HL-60 (cell line): ENCODE measurements around the gene NEK9.
A peak's percentile ranks its signal among the peaks of the same experiment; 100 is the strongest.

Experiments
- DNase-seq, 2 experiments: peaks; one replicate each; pipeline ENCODE4 v3.0.0-alpha.2; 2010 to 2020; ENCODE audit warnings: low read depth in 1 of 2, low spot score in 1 of 2
- H3K27ac ChIP-seq: fragments of 250-450 bp; sonication (Bioruptor Pico); replicated peaks from 2 replicates; pipeline ENCODE4 v1.5.1; 2020; ENCODE audit warnings: mild to moderate bottlenecking, moderate library complexity
- H3K27me3 ChIP-seq: fragments of 250-450 bp; sonication (Bioruptor Pico); 2 replicates; pipeline ENCODE4 v1.5.1; 2021; ENCODE audit warnings: mild to moderate bottlenecking, moderate library complexity; ENCODE audit not compliant: insufficient read depth, poor library complexity, severe bottlenecking
- H3K4me3 ChIP-seq: replicated peaks from 2 replicates; pipeline ENCODE4 v1.5.1; 2011; ENCODE audit warnings: mild to moderate bottlenecking, control low read depth, low read length; ENCODE audit not compliant: insufficient read depth
- GABPA ChIP-seq: IDR thresholded peaks from 2 replicates; pipeline ENCODE4 v1.6.1; 2012; ENCODE audit warnings: low read depth
- POLR2AphosphoS5 ChIP-seq: IDR thresholded peaks from 2 replicates; pipeline ENCODE4 v1.6.1; 2012; ENCODE audit warnings: low read depth
- REST ChIP-seq: IDR thresholded peaks from 2 replicates; pipeline ENCODE4 v1.6.1; 2012; ENCODE audit warnings: low read depth; ENCODE audit not compliant: insufficient replicate concordance
- SPI1 ChIP-seq: IDR thresholded peaks from 2 replicates; pipeline ENCODE4 v1.6.1; 2012; ENCODE audit warnings: low read depth, mild to moderate bottlenecking, borderline replicate concordance
- long read RNA-seq: library from polyadenylated mRNA; unstranded; transcript quantifications from one replicate; pipeline ENCODE4 v2.0.0, GENCODE V29; 2020
- TF ChIP-seq, protein P1 (sequence below): IDR thresholded peaks from one replicate; pipeline ENCODE4 v1.5.1; 2011; ENCODE audit warnings: low read length, control low read depth, inconsistent platforms; ENCODE audit not compliant: insufficient read depth

NEK9 gene
- long read RNA-seq, full-length matches to known transcripts: 3 of 39 reads
- long read RNA-seq, partial matches to known transcripts: 19 of 39 reads
- long read RNA-seq, other reads (novel, unspliced or antisense): 17 of 39 reads

- Histone ChIP-seq H3K27ac (peak within 1 kb of the TSS; percentile 94), H3K4me3 (peak within 1 kb of the TSS; percentile 60), H3K27me3 (no peaks in the 10 kb centered on the region)
- DNase-seq: peak; percentile 52 to 81
- TF ChIP-seq, protein P1, sequence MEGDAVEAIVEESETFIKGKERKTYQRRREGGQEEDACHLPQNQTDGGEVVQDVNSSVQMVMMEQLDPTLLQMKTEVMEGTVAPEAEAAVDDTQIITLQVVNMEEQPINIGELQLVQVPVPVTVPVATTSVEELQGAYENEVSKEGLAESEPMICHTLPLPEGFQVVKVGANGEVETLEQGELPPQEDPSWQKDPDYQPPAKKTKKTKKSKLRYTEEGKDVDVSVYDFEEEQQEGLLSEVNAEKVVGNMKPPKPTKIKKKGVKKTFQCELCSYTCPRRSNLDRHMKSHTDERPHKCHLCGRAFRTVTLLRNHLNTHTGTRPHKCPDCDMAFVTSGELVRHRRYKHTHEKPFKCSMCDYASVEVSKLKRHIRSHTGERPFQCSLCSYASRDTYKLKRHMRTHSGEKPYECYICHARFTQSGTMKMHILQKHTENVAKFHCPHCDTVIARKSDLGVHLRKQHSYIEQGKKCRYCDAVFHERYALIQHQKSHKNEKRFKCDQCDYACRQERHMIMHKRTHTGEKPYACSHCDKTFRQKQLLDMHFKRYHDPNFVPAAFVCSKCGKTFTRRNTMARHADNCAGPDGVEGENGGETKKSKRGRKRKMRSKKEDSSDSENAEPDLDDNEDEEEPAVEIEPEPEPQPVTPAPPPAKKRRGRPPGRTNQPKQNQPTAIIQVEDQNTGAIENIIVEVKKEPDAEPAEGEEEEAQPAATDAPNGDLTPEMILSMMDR: no peak
- TF ChIP-seq GABPA: peak; percentile 92
- TF ChIP-seq POLR2AphosphoS5: peak; percentile 80
- TF ChIP-seq REST: no peak
- no peak for TF ChIP-seq SPI1
Measured at GRCh38 chr14:75126679-75127473, at the start of gene NEK9. NEK9 (minus strand) TSS chr14:75127048; CDS start chr14:75126921, 127 bp downstream.

- peak; percentile 75; the same call in 1 of the 2 replicates for TF ChIP-seq POLR2AphosphoS5
- peak; percentile 23 for TF ChIP-seq REST
- peak; percentile 87 for TF ChIP-seq GABPA
- TF ChIP-seq, protein P1: no peak
- no peak for TF ChIP-seq SPI1
- peak within 1 kb of the TSS; percentile 93 for H3K27ac ChIP-seq
- H3K27me3 ChIP-seq: no peaks in the 10 kb centered on the region
- peak within 1 kb of the TSS; percentile 64 for H3K4me3 ChIP-seq
- DNase-seq: peak; percentile 68 to 77
Measured at GRCh38 chr14:75176142-75176820, 49.4 kb upstream of the NEK9 start, which contains the start of gene TMED10. TMED10 (minus strand) TSS chr14:75176612; CDS start chr14:75176579, 33 bp downstream.

DNA sequence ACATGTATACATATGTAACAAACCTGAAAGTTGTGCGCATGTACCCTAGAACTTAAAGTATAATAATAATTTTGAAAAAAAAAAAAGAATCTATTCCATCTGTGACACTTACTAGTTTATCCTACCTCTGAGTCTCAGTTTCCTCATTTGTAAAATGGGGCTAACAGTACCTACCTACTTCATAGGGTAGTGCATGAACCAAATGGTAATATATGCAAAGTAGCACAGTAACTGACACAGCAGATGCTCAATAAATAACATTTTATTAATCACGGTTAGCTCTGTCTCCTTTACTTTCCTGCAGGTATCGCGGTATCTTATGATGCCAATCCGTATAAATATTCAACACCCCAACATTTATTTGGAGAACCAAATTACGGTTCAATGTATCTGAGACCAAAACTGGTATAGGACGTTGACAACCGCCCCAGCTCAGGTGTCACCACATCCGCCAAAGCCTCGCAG, 48.9 kb upstream of the NEK9 start:
- Histone ChIP-seq H3K27ac (peak overlapping the region; percentile 93), H3K27me3 (no peaks in the 10 kb centered on the region), H3K4me3 (peak overlapping the region; percentile 64)
- TF ChIP-seq POLR2AphosphoS5 (no peak), REST (no peak), SPI1 (no peak), GABPA (no peak)
- TF ChIP-seq, protein P1: no peak
- DNase-seq: no peak
